Parathyroid adenoma (tissue), 2 donors: ENCODE measurements around the gene PROM1.

Experiments used
- H2AFZ ChIP-seq: fragments of 300-600 bp; sonication (generic); one replicate; pipeline ENCODE4 v1.7.0; 2017; ENCODE audit warnings: antibody characterized with exemption, mild to moderate bottlenecking
- H3K27ac ChIP-seq: fragments of 300-600 bp; sonication (generic); one replicate; pipeline ENCODE4 v1.7.0; 2017
- H3K27me3 ChIP-seq: fragments of 300-600 bp; sonication (generic); one replicate; pipeline ENCODE4 v1.7.0; 2017; ENCODE audit warnings: low read length; ENCODE audit not compliant: control insufficient read depth, insufficient read depth
- H3K36me3 ChIP-seq: fragments of 300-600 bp; sonication (generic); one replicate; pipeline ENCODE4 v1.7.0; 2017; ENCODE audit warnings: low read length; ENCODE audit not compliant: control insufficient read depth, insufficient read depth
- H3K4me1 ChIP-seq: fragments of 300-600 bp; sonication (generic); one replicate; pipeline ENCODE4 v1.7.0; 2017; ENCODE audit warnings: control low read depth
- H3K4me2 ChIP-seq: fragments of 300-600 bp; sonication (generic); one replicate; pipeline ENCODE4 v1.7.0; 2017; ENCODE audit warnings: low read length
- H3K4me3 ChIP-seq: fragments of 300-600 bp; sonication (generic); one replicate; pipeline ENCODE4 v1.7.0; 2017; ENCODE audit warnings: low read depth, low read length
- H3K79me2 ChIP-seq: fragments of 300-600 bp; sonication (generic); one replicate; pipeline ENCODE4 v1.7.0; 2017; ENCODE audit warnings: control low read depth
- H3K9ac ChIP-seq: fragments of 300-600 bp; sonication (generic); one replicate; pipeline ENCODE4 v1.7.0; 2017; ENCODE audit warnings: mild to moderate bottlenecking
- H3K9me3 ChIP-seq: fragments of 300-600 bp; sonication (generic); one replicate; pipeline ENCODE4 v1.7.0; 2017; ENCODE audit warnings: low read length; ENCODE audit not compliant: control insufficient read depth
- CTCF ChIP-seq: fragments of 300-600 bp; sonication (generic); IDR thresholded peaks from one replicate; pipeline ENCODE4 v1.7.0; 2017; ENCODE audit warnings: antibody characterized with exemption, mild to moderate bottlenecking
- donor health status: primary hyperparathyroidism.

PROM1 gene

GRCh38 chr4:16078195-16078760 lies 5.5 kb downstream of the PROM1 start:
- Histone ChIP-seq H2AFZ (no peak overlapping the region), H3K4me3 (no peak overlapping the region), H3K9me3 (no peaks in the 10 kb centered on the region), H3K36me3 (no peaks in the 10 kb centered on the region), H3K27ac (no peak overlapping the region), H3K79me2 (no peaks in the 10 kb centered on the region), H3K27me3 (no peaks in the 10 kb centered on the region), H3K4me2 (no peak overlapping the region), H3K4me1 (no peaks in the 10 kb centered on the region), H3K9ac (no peak overlapping the region)
- TF ChIP-seq CTCF = no peak

GRCh38 chr4:16077786-16078185 lies 6.0 kb downstream of the PROM1 start:
- H3K9ac ChIP-seq = no peak overlapping the region
- H3K27ac ChIP-seq = no peak overlapping the region
- H3K27me3 ChIP-seq = no peaks in the 10 kb centered on the region
- H3K36me3 ChIP-seq = no peaks in the 10 kb centered on the region
- no peak overlapping the region for H3K4me3 ChIP-seq
- no peaks in the 10 kb centered on the region for H3K79me2 ChIP-seq
- H3K9me3 ChIP-seq = no peaks in the 10 kb centered on the region
- no peak for TF ChIP-seq CTCF
- no peaks in the 10 kb centered on the region for H3K4me1 ChIP-seq
- no peak overlapping the region for H2AFZ ChIP-seq
- no peak overlapping the region for H3K4me2 ChIP-seq

GRCh38 chr4:16075975-16076757 lies 7.7 kb downstream of the PROM1 start:
- no peaks in the 10 kb centered on the region for H3K27me3 ChIP-seq
- H3K9ac ChIP-seq = no peak overlapping the region
- H3K79me2 ChIP-seq = no peaks in the 10 kb centered on the region
- H3K36me3 ChIP-seq = no peaks in the 10 kb centered on the region
- no peak overlapping the region for H3K4me3 ChIP-seq
- no peak overlapping the region for H2AFZ ChIP-seq
- H3K4me1 ChIP-seq = no peaks in the 10 kb centered on the region
- TF ChIP-seq CTCF = no peak
- no peak overlapping the region for H3K27ac ChIP-seq
- no peak overlapping the region for H3K4me2 ChIP-seq
- H3K9me3 ChIP-seq = no peaks in the 10 kb centered on the region

- H3K4me3 ChIP-seq = no peak overlapping the region
- no peak for TF ChIP-seq CTCF
- no peaks in the 10 kb centered on the region for H3K36me3 ChIP-seq
- no peak overlapping the region for H3K27ac ChIP-seq
- no peaks in the 10 kb centered on the region for H3K4me1 ChIP-seq
- no peak overlapping the region for H2AFZ ChIP-seq
- no peak overlapping the region for H3K9ac ChIP-seq
- no peaks in the 10 kb centered on the region for H3K79me2 ChIP-seq
- no peak overlapping the region for H3K4me2 ChIP-seq
- H3K9me3 ChIP-seq = no peaks in the 10 kb centered on the region
- H3K27me3 ChIP-seq = no peaks in the 10 kb centered on the region
Observed at GRCh38 chr4:16075061-16075460, 8.8 kb downstream of the PROM1 start.

- H3K79me2 ChIP-seq = no peaks in the 10 kb centered on the region
- H3K27me3 ChIP-seq = no peaks in the 10 kb centered on the region
- H3K4me1 ChIP-seq = no peaks in the 10 kb centered on the region
- H3K9ac ChIP-seq = no peak overlapping the region
- H3K27ac ChIP-seq = no peak overlapping the region
- no peak overlapping the region for H3K4me3 ChIP-seq
- H3K36me3 ChIP-seq = no peaks in the 10 kb centered on the region
- TF ChIP-seq CTCF = no peak
- no peak overlapping the region for H2AFZ ChIP-seq
- no peaks in the 10 kb centered on the region for H3K9me3 ChIP-seq
- H3K4me2 ChIP-seq = no peak overlapping the region
Observed at GRCh38 chr4:16072168-16072567, 11.7 kb downstream of the PROM1 start.
